GM21528 (cell line): Measurements from ENCODE around the gene NKAIN2.

Experiments used
- ATAC-seq: cut with Tn5 transposase; IDR thresholded peaks from one replicate; pipeline ENCODE4 v1.9.1; 2021; ENCODE audit warnings: mild to moderate bottlenecking, moderate library complexity; ENCODE audit not compliant: unreplicated experiment, low FRiP score

The NKAIN2 gene

GRCh38 chr6:124069230-124069950 is 265.7 kb downstream of the NKAIN2 start:
- ATAC-seq, result no peak

DNA sequence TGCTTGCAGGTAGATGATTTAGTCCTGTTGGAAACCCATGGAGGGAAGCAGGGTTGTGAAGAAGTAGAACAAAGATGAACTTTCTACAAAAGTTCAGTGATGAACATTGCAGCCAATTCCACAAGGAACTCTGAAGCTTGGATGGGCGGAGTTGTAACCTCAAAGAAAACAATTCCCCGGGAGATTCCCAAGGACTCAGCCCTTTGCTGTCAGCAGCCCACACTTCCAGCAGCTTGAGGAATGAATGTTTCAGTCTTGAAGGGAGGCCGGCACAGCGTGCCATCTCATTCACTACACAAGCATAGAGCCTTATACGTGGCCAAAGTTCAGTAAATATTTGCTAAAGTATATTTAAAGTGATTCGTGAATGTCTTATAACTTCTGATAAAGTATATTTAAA is 269.4 kb downstream of the NKAIN2 start:
- ATAC-seq, result no peak

- ATAC-seq, result no peak
Observed at GRCh38 chr6:124073820-124074587, 270.3 kb downstream of the NKAIN2 start.

- no peak for ATAC-seq
Observed at GRCh38 chr6:124074606-124075005, 270.9 kb downstream of the NKAIN2 start.

- no peak for ATAC-seq
Observed at GRCh38 chr6:124076336-124077048, 272.8 kb downstream of the NKAIN2 start.

GRCh38 chr6:124078169-124078568 is 274.5 kb downstream of the NKAIN2 start:
- no peak for ATAC-seq

- no peak for ATAC-seq
Observed at GRCh38 chr6:124080483-124080882, 276.8 kb downstream of the NKAIN2 start.

- no peak for ATAC-seq
Observed at GRCh38 chr6:124090491-124090890, 286.8 kb downstream of the NKAIN2 start.

DNA sequence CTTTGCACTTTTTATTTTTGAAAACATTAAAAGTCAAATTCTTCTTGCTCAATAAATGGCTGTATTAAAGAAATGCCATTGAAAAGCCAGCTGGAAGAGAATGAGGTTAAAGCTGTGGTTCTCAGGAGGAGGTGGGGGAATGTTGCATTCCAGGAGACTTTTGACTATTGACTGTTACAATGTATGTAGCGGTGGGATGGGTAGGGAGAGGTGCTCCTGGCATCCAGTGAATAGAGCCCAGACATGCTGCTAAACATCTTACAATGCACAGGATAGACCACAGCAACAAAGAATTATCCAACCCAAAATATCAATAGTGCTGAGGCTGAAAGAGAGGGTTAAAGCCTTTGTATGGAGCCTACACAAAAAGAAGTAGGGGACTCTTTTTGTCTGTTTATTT is 295.9 kb downstream of the NKAIN2 start:
- no peak for ATAC-seq

GRCh38 chr6:124110514-124110913 is 306.8 kb downstream of the NKAIN2 start:
- no peak for ATAC-seq

- no peak for ATAC-seq
Observed at GRCh38 chr6:124119596-124119995, 315.9 kb downstream of the NKAIN2 start.

DNA sequence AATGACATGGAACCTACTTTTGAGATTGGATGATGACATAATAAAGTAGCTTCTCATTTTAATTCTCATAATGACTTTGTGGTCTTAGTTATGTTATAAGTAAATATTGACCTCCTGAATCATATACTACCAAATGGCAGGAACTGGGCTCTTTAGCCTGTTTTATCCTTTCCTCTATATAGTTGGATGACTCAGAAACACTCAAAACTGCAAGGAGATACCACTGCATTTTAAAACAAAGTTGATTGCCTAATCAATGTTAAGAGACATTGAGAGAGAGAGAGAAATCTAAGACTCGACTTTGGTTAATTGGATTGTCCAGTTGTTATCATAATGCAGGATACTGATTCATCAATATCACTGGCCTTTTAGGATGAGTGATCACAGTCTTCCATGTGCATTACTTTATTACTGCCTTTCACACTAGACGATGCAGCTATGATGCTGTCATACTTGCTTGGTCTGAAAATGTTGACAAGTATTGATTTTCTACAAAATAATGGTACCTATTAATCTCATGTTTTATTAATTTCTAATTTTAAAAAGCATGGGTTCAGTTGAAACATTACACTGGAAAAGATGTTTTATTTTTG is 320.0 kb downstream of the NKAIN2 start:
- ATAC-seq, result no peak

GRCh38 chr6:124131259-124131658 is 327.6 kb downstream of the NKAIN2 start:
- ATAC-seq, result no peak

DNA sequence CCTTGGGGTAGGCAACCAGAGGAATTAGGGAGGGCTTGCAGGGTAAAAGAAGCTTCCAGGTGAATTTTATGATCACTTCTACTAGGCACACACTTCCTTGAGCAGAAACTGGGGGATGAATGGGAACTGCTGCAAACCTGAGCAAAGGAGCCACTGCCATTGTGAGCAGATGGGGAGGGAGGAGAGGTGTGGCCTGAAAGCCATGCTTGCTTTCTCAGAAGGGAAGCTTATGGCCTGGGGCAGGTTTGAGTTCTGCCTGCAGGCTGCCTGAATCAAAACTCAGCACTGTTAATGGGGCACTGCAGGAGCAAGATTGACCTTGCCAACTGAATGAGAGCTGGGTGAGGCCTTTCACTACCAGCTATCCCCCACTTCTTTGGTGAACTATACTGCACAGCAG is 328.1 kb downstream of the NKAIN2 start:
- no peak for ATAC-seq

GRCh38 chr6:124132256-124132655 is 328.6 kb downstream of the NKAIN2 start:
- no peak for ATAC-seq

DNA sequence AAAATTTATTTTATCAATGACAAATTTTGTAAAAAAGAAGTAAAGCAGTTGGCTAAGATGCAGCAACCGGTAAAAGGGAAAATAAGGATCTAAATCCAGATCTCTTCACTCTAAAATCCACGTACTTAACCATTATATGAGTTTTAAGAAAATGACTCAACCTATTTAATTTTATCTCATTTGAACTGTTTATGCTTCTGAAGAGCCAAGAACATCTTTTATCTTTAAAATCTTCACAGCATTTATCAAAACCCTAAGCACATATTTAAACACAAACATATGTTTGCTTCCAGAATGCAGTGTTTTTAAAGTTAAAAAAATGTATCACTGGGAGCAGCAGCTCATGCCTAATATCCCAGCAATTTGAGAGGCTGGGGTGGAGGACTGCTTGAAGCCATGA is 339.2 kb downstream of the NKAIN2 start:
- ATAC-seq, result no peak

DNA sequence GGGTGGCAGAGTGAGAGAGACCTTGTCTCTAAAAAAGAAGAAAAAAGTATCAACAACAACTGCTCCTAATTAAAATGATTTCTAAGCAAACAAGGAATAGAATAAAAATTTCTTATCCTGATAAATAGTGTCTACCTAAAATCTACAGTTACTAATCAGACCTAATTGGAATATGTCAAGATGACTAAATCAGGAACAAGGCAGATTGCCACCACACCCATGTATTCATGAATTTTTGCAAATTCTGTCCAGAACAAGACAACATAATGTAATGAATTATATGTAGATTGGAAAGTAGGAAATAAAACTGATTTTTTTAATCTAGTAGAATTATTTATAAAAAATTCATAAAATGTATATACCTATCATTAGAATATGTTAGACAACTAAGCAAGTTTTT is 339.8 kb downstream of the NKAIN2 start:
- ATAC-seq, result no peak

DNA sequence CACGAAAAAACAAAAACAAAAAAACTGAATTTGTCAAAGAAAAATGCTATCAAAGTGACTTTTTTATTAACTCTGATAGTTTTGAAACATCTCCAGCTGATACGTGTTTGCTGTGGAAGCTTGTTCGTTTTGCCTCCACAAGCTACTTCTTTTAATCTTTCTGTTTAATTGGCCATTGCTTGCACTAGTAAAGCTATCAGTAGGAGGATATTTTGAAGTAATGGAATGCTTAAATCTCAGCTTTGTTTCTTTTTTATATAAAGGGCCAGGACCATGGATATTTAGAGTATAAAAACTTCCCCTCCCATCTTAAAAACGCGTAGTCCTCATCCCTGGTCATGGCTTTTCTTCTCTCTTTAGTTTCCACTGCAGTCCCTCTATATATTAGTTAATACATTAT is 344.0 kb downstream of the NKAIN2 start:
- ATAC-seq, result no peak

GRCh38 chr6:124148236-124148957 is 344.7 kb downstream of the NKAIN2 start:
- no peak for ATAC-seq

GRCh38 chr6:124149646-124150045 is 346.0 kb downstream of the NKAIN2 start:
- no peak for ATAC-seq
